GM19193 (cell line): ENCODE results near the gene ANKRD10.

Experiments used
- POLR2A ChIP-seq: IDR thresholded peaks from 4 replicates; pipeline ENCODE4 v1.6.1; 2011; ENCODE audit not compliant: insufficient read depth, insufficient read length; ENCODE audit errors: extremely low read depth

ANKRD10 gene

GRCh38 chr13:110838867-110839538 lies 75.9 kb downstream of the ANKRD10 start:
- no peak for TF ChIP-seq POLR2A

DNA sequence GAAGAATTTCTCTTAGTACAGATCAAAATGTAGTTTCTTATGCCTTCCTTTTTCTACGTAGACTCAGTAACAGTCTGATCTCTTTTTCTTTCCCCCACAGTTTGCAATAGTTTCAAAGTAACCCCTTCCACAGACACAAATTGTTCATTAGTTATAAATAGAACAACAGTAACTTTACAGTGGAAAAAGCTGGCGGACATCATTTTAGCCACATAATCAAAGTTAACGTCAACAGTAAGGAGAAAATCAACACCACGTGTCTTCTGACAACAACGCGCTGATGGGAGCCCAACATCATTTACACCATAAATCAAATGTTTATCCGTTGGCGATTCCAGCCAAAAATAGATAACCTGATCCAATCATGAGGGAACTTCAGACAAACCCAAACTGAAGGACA lies 76.8 kb downstream of the ANKRD10 start:
- TF ChIP-seq POLR2A: no peak

GRCh38 chr13:110836605-110836903 lies 78.3 kb downstream of the ANKRD10 start:
- TF ChIP-seq POLR2A: no peak

- TF ChIP-seq POLR2A: no peak
Observed at GRCh38 chr13:110835721-110836604, 78.9 kb downstream of the ANKRD10 start.

DNA sequence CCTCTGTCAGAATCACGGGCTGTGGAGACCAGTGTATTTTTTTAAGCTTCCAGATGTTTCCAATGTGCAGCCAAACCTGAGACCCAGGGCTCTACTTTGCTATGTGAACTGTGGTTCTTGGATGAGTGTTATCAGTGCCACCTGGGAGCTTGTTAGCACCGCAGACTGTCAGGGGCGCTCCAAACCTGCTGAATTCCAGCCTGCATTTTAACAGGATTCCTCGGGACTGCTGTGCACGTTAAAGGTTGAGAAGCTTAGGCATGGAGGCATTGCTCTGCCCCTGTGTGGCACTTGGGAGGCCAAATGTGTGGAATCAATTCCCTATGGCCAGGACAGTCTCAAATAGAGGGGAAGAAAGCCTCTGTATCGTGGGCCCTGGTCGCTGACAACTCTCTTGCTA lies 80.3 kb downstream of the ANKRD10 start:
- no peak for TF ChIP-seq POLR2A

GRCh38 chr13:110832531-110832930 lies 82.3 kb downstream of the ANKRD10 start:
- TF ChIP-seq POLR2A: no peak

GRCh38 chr13:110832205-110832479 lies 82.7 kb downstream of the ANKRD10 start:
- no peak for TF ChIP-seq POLR2A

DNA sequence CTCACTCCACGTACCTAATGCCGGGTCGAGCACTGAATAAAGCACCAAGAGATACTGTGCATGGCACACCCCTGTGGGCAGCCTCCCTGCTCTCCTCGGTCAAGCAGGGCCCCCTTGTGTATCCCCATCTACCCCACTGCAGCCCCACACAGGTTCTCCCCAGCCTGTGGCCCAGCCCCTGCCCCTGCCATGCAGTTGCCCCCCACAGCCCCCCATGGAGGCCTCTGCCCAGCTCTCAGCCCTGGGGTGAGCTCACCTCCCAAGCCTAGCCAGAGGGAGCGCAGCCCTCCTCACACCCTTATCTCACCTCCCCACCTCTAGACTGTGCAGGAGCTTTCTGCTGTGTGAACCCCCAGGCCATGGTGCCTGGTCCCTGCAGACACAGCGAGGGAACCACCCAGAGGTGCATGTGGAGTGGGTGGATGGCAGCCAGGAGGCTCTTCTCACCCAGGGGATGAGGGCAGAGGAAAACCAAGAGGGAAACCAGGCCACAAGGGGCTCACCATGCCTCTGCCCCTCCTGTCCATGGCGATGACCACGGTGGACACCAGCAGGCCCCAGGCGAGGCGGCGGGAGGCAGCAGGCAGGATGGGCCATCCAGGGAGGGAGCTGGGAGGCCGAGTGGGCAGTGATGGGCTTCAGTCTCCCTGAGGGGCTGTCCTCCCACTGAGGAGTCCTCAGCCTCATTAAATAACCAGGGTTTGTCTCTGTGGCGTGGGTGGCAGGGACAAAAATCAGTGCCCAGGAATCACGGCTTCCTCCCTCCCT lies 83.2 kb downstream of the ANKRD10 start:
- TF ChIP-seq POLR2A: no peak

- TF ChIP-seq POLR2A: no peak
Observed at GRCh38 chr13:110830800-110831371, 84.0 kb downstream of the ANKRD10 start.

- TF ChIP-seq POLR2A: no peak
Observed at GRCh38 chr13:110830331-110830730, 84.5 kb downstream of the ANKRD10 start.

DNA sequence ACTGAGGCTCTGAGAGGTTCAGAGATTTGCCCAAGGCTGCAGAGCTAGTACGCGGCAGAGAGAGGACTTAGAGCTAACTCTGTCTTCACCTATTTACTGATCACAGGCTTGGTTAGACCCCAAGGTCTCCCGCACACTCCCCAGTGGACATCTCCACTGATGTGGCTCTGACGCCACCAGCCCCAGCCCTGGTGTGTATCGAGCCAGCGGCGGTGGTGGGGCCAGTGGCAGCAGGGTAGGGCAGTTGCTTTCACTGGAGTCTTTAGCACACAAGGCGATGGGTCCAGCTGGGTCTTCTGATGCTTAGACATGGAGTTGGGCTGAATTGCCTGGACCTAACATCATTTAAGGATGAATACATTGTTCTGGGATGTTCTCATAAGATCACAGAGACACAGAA lies 85.4 kb downstream of the ANKRD10 start:
- no peak for TF ChIP-seq POLR2A

- TF ChIP-seq POLR2A: no peak
Observed at GRCh38 chr13:110828705-110829104, 86.2 kb downstream of the ANKRD10 start.
